ENCODE measurements around the gene JUNB. TPM values are rescaled to one million over a fixed set of nuclear protein-coding genes. Genes with fewer than 3 reads are reported as not detected.

Gene JUNB
- total RNA-seq: 514 and 542 TPM in 2 replicates

GRCh38 chr19:12791345-12792050, at the start of gene JUNB:
JUNB (plus strand) TSS chr19:12791486; CDS start chr19:12791772, 286 bp downstream.

GRCh38 chr19:12751635-12752034, 39.7 kb upstream of the JUNB start, which contains the start of gene BEST2:
BEST2 (plus strand) TSS chr19:12751791; CDS start chr19:12752593, 802 bp downstream.

GRCh38 chr19:12774588-12775555, 16.4 kb upstream of the JUNB start, which contains the start of gene HOOK2:
HOOK2 (minus strand) TSS chr19:12775552; CDS start chr19:12775449, 103 bp downstream.

GRCh38 chr19:12801466-12802266, 10.4 kb downstream of the JUNB start, which contains the start of the genes PRDX2 and THSD8:
PRDX2 (minus strand) TSS chr19:12801800; CDS start chr19:12801261, 539 bp downstream.
THSD8 (plus strand) TSS chr19:12802069; CDS start chr19:12802072, 3 bp downstream.

GRCh38 chr19:12806242-12807081, 15.2 kb downstream of the JUNB start, which contains the start of gene RNASEH2A:
RNASEH2A (plus strand) TSS chr19:12806584; CDS start chr19:12806674, 90 bp downstream.

GRCh38 chr19:12834566-12834943, 43.3 kb downstream of the JUNB start, which contains the start of gene RTBDN:
RTBDN (minus strand) TSS chr19:12834579; CDS start chr19:12829979, 4,600 bp downstream.

GRCh38 chr19:12838182-12838885, 47.0 kb downstream of the JUNB start, which contains the start of gene MAST1:
MAST1 (plus strand) TSS chr19:12838515; CDS start chr19:12838573, 58 bp downstream.

Other genes with a start within 250 kb of the JUNB start
- gene ZNF564, start 240.0 kb upstream of the JUNB start, total RNA-seq: 2.3 and 3.7 TPM in 2 replicates
- gene ZNF490, start 180.7 kb upstream of the JUNB start, total RNA-seq: 3.0 and 4.3 TPM in 2 replicates
- 9.0 and 9.2 TPM in 2 replicates for gene ZNF791, start 180.6 kb upstream of the JUNB start, total RNA-seq
- gene MAN2B1, start 124.7 kb upstream of the JUNB start, total RNA-seq: 39.4 and 43.9 TPM in 2 replicates
- gene WDR83, start 124.7 kb upstream of the JUNB start, total RNA-seq: 6.2 and 10.6 TPM in 2 replicates
- gene DHPS, start 109.6 kb upstream of the JUNB start, total RNA-seq: 63.6 and 81.8 TPM in 2 replicates
- gene GNG14, start 103.5 kb upstream of the JUNB start, total RNA-seq: not detected in 2 replicates
- 15.8 and 23.4 TPM in 2 replicates for gene FBXW9, start 94.9 kb upstream of the JUNB start, total RNA-seq
- gene TNPO2, start 67.6 kb upstream of the JUNB start, total RNA-seq: 36.6 and 41.9 TPM in 2 replicates
- 284 and 434 TPM in 2 replicates for gene TRIR, start 56.8 kb upstream of the JUNB start, total RNA-seq
- 64.1 and 82.2 TPM in 2 replicates for gene GET3, start 54.0 kb upstream of the JUNB start, total RNA-seq
- not detected in 2 replicates for gene BEST2, start 39.7 kb upstream of the JUNB start, total RNA-seq
- 25.5 and 32.4 TPM in 2 replicates for gene HOOK2, start 15.9 kb upstream of the JUNB start, total RNA-seq
- gene PRDX2, start 10.3 kb downstream of the JUNB start, total RNA-seq: 476 and 536 TPM in 2 replicates
- not detected in 2 replicates for gene THSD8, start 10.6 kb downstream of the JUNB start, total RNA-seq
- 39.0 and 42.2 TPM in 2 replicates for gene RNASEH2A, start 15.1 kb downstream of the JUNB start, total RNA-seq
- not detected in 2 replicates for gene RTBDN, start 43.1 kb downstream of the JUNB start, total RNA-seq
- 0.23 and 0.42 TPM in 2 replicates for gene MAST1, start 47.0 kb downstream of the JUNB start, total RNA-seq
- gene DNASE2, start 90.0 kb downstream of the JUNB start, total RNA-seq: 29.3 and 32.3 TPM in 2 replicates
- gene KLF1, start 95.7 kb downstream of the JUNB start, total RNA-seq: not detected in 2 replicates
- gene GCDH, start 99.7 kb downstream of the JUNB start, total RNA-seq: 20.6 and 38.9 TPM in 2 replicates
- gene SYCE2, start 127.8 kb downstream of the JUNB start, total RNA-seq: 0.14 and 2.2 TPM in 2 replicates
- gene FARSA, start 142.2 kb downstream of the JUNB start, total RNA-seq: 96.3 and 108 TPM in 2 replicates
- gene CALR, start 147.1 kb downstream of the JUNB start, total RNA-seq: 926 and 958 TPM in 2 replicates
- gene RAD23A, start 154.4 kb downstream of the JUNB start, total RNA-seq: 103 and 117 TPM in 2 replicates
- gene GADD45GIP1, start 165.7 kb downstream of the JUNB start, total RNA-seq: 88.6 and 107 TPM in 2 replicates
- 0.07 TPM in 1 of 2 replicates, not detected in the other for gene DAND5, start 178.1 kb downstream of the JUNB start, total RNA-seq
- gene NFIX, start 204.0 kb downstream of the JUNB start, total RNA-seq: 13.4 and 19.7 TPM in 2 replicates

All from airway epithelial cell (primary cell).